HFFc6 (cell line): ENCODE results near the gene RFTN1. TPM values are rescaled to one million over a fixed set of nuclear protein-coding genes. Genes with fewer than 3 reads are reported as not detected.

Experiments
- DNase-seq: peaks from one replicate; pipeline ENCODE4 v3.0.0-alpha.2; 2018
- H3K27ac Mint-ChIP-seq: 2 replicates; pipeline ENCODE4 v1.8.0; 2020; ENCODE audit warnings: mild to moderate bottlenecking, mixed read lengths
- H3K27me3 Mint-ChIP-seq: 2 replicates; pipeline ENCODE4 v1.8.0; 2021; ENCODE audit warnings: mild to moderate bottlenecking, moderate library complexity, mixed read lengths; ENCODE audit not compliant: insufficient read depth
- H3K36me3 Mint-ChIP-seq: 2 replicates; pipeline ENCODE4 v1.8.0; 2021; ENCODE audit warnings: low read depth, mixed read lengths
- H3K4me1 Mint-ChIP-seq: 2 replicates; pipeline ENCODE4 v1.8.0; 2020; ENCODE audit warnings: low read depth, mixed read lengths
- H3K4me3 Mint-ChIP-seq: 2 replicates; pipeline ENCODE4 v1.8.0; 2020; ENCODE audit warnings: mild to moderate bottlenecking, moderate library complexity, mixed read lengths
- H3K9me3 Mint-ChIP-seq: 2 replicates; pipeline ENCODE4 v1.8.0; 2020; ENCODE audit warnings: mild to moderate bottlenecking, mixed read lengths
- total RNA-seq, 6 experiments: library from RNA; stranded (reverse); fragmentation: NEBNext Ultra II Directional; extraction: Animal tissue kit (Norgen Biotek cat#: 25700); gene quantifications; 2 replicates in 1 of 6; 3 replicates in 5 of 6; pipeline ENCODE4 v1.2.3, GENCODE V29; 2021
- TF ChIP-seq, protein P1 (sequence below): fragments of 200-600 bp; sonication (generic); IDR thresholded peaks from 2 replicates; pipeline ENCODE4 v1.5.0; 2021; ENCODE audit warnings: antibody characterized with exemption, mild to moderate bottlenecking

The RFTN1 gene
- total RNA-seq, 6 experiments from 2014 or later, result 53.4 to 62.4 (median 57.4) TPM

DNA sequence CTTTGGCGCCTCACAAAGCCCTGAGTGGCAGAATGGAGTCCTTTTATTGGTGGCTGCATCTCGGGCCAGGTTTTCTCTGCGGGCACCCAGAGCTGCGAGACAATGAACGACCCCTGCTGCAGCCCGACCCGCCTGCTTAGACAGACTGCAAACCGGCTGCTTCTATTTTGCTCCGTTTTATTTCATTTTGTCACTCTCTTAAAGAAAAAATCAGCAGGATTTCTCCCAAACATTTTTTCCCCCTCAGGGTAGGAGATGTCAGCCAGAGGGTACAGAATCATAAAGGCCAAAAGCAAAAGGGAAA is 183.7 kb downstream of the RFTN1 start:
- DNase-seq, result no peak
- H3K9me3 Mint-ChIP-seq, result peaks cover 25% of the 10 kb centered on the region
- H3K27ac Mint-ChIP-seq, result no peak overlapping the region
- peaks cover 36% of the 10 kb centered on the region for H3K4me1 Mint-ChIP-seq
- peaks cover 6% of the 10 kb centered on the region; the same call in 1 of the 2 replicates for H3K27me3 Mint-ChIP-seq
- TF ChIP-seq, protein P1, sequence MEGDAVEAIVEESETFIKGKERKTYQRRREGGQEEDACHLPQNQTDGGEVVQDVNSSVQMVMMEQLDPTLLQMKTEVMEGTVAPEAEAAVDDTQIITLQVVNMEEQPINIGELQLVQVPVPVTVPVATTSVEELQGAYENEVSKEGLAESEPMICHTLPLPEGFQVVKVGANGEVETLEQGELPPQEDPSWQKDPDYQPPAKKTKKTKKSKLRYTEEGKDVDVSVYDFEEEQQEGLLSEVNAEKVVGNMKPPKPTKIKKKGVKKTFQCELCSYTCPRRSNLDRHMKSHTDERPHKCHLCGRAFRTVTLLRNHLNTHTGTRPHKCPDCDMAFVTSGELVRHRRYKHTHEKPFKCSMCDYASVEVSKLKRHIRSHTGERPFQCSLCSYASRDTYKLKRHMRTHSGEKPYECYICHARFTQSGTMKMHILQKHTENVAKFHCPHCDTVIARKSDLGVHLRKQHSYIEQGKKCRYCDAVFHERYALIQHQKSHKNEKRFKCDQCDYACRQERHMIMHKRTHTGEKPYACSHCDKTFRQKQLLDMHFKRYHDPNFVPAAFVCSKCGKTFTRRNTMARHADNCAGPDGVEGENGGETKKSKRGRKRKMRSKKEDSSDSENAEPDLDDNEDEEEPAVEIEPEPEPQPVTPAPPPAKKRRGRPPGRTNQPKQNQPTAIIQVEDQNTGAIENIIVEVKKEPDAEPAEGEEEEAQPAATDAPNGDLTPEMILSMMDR, result no peak
- H3K4me3 Mint-ChIP-seq, result no peak overlapping the region
- H3K36me3 Mint-ChIP-seq, result peaks cover 42% of the 10 kb centered on the region

DNA sequence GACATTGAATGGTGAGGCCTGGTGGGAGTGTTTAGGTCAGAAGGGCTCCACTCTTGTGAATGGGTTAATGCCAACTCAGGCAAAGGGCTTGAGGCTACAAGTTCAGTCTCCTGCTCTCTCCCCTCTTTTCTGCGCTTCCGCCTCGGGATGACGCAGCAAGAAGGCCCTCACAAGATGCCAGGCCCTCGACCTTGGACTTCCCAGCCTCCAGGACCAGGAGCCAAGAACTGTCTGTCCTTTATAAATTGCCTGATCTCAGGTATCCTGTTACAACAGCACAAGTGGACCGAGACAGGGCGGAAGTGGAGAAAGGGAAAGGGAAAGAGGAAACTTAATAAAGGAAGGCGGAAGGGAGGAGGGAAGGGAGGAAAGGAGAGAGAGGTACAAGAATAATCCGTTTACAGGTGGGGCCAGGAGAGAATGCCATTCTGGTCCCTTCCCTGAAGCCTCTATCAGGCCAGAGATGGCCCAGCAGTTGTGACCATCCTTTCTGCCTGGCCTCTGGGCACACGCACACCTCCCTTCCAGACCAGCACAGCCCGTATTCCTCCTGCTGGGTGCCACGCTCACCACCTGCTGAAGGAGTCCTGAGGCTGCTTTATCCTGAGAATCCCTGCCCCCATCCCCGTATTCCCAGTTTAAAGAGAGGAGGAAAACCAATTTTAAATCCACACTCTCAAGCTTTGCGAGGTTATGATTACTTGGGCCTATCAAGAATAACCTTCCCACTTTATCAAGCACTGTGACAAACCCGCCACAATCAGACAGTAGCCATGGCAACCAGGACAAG is 184.3 kb downstream of the RFTN1 start:
- Mint-ChIP-seq H3K4me3 (no peak overlapping the region), H3K9me3 (peaks cover 20% of the 10 kb centered on the region), H3K36me3 (peaks cover 37% of the 10 kb centered on the region), H3K27ac (no peak overlapping the region), H3K4me1 (peaks cover 35% of the 10 kb centered on the region), H3K27me3 (peaks cover 6% of the 10 kb centered on the region; the same call in 1 of the 2 replicates)
- no peak for DNase-seq
- TF ChIP-seq, protein P1, result no peak

DNA sequence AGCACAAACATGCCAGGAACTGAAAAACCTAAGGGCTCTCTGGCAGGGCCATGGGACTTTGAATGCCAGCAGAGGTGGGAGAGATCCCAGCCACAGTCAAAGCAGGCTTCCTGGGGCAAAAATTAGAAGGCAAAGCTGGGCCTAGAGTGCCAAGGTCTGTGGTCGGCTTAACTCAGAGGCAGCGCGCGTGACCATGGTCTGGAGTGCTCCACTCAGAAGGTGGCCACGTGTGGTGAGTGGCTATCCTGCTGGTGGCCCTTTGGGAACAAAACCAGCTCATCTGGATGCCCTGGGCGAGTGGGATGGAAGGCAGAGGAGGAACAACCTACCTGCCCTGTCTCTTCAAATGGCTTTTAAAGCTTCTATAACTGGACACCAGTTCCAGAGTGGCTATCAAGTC is 185.4 kb downstream of the RFTN1 start:
- no peak overlapping the region for H3K27ac Mint-ChIP-seq
- TF ChIP-seq, protein P1, result no peak
- H3K4me3 Mint-ChIP-seq, result no peak overlapping the region
- DNase-seq, result no peak
- H3K36me3 Mint-ChIP-seq, result peaks cover 28% of the 10 kb centered on the region
- peaks cover 28% of the 10 kb centered on the region for H3K4me1 Mint-ChIP-seq
- H3K27me3 Mint-ChIP-seq, result peaks cover 6% of the 10 kb centered on the region
- peaks cover 17% of the 10 kb centered on the region for H3K9me3 Mint-ChIP-seq

DNA sequence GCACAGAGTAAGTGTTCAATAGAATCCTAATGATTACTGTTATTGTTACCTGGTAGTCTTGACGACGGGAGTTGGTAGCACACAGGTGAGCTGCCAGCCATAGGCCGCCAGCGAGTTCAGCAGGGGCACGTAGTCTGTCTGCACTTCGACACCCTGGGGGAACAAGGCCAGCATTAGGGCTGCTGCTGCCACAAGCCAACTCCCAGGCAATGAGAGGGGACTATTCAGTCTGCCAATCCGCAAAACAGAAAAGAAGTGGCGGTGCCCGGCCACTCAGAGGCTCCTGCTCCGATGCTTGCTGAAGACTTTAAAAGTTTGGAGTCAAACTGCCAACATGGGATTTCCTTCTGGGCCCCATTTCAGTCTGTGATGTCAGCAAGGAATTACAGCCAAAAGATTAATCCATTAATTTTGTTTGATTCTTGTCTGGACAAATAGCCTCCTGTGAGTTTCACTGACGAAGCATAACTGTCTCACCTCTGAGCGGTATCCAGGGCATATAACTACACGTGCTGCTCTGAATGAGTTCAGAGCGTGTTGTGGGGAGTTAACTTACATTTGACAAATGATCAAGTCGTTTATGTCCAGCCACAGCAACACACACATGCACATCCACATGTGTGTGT is 186.7 kb downstream of the RFTN1 start:
- DNase-seq, result no peak
- H3K4me1 Mint-ChIP-seq, result peaks cover 15% of the 10 kb centered on the region
- H3K9me3 Mint-ChIP-seq, result peaks cover 6% of the 10 kb centered on the region
- TF ChIP-seq, protein P1, result no peak
- H3K27ac Mint-ChIP-seq, result no peak overlapping the region
- H3K27me3 Mint-ChIP-seq, result peaks cover 6% of the 10 kb centered on the region
- no peak overlapping the region for H3K4me3 Mint-ChIP-seq
- H3K36me3 Mint-ChIP-seq, result peaks cover 19% of the 10 kb centered on the region

DNA sequence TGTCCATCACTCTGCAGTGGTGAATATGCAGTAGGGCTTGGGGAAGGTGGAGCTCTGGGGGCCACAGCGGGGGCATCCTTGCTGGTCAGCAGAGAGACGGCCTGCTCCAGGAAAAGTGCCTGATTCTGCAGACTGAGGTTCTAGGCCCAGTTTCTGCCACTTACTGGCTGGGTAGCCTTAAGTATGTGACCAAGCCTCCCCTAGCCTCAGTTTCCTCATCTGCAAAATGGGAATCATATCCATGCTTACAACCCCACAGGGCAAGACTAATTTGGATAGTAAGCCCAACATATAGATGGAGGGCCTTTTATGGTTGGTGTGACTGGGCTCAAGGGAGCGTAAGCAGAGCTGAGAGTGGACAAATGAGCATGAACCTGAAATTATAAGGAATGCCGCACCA is 187.6 kb downstream of the RFTN1 start:
- no peak overlapping the region for H3K27ac Mint-ChIP-seq
- TF ChIP-seq, protein P1, result no peak
- H3K27me3 Mint-ChIP-seq, result peaks cover 8% of the 10 kb centered on the region
- peaks cover 11% of the 10 kb centered on the region for H3K4me1 Mint-ChIP-seq
- no peak for DNase-seq
- no peaks in the 10 kb centered on the region for H3K9me3 Mint-ChIP-seq
- H3K36me3 Mint-ChIP-seq, result peaks cover 18% of the 10 kb centered on the region; the same call in 1 of the 2 replicates
- H3K4me3 Mint-ChIP-seq, result no peak overlapping the region
